ENCODE data around the gene PALLD. TPM values are rescaled to one million over a fixed set of nuclear protein-coding genes. Genes with fewer than 3 reads are reported as not detected.

Gene PALLD
- total and polyA plus RNA-seq, 2 of the 13 experiments (the other 11 are each of a cell fraction or from before 2014, with no cell fraction given) = 0.50 to 1.5 TPM

DNA sequence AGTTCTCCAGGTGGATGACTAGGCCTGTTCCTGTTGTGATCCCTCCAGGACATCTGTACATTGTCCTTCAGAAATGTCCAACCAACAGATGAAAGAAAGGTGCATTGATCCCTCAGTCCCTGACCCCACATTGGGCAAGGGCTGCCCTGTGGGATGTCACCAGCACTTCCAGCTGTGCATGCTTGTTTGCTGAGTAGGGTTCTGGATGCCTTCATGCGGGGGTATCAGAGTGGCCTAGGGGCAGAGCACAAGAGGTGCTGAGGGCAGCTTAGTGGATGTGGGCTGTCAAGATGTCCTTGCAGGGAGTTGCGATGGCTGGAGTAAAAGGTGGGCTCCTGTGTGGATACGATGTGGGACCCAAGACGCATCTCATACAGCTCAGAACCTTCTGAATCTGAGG, 112.5 kb downstream of the PALLD start (continued):
- no peak for TF ChIP-seq ZBED4 (CRISPR knock-in tag; IDR thresholded peaks at IDR 0.05; ENCODE audit: borderline replicate concordance)
- TF ChIP-seq, protein P1, sequence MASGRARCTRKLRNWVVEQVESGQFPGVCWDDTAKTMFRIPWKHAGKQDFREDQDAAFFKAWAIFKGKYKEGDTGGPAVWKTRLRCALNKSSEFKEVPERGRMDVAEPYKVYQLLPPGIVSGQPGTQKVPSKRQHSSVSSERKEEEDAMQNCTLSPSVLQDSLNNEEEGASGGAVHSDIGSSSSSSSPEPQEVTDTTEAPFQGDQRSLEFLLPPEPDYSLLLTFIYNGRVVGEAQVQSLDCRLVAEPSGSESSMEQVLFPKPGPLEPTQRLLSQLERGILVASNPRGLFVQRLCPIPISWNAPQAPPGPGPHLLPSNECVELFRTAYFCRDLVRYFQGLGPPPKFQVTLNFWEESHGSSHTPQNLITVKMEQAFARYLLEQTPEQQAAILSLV (CRISPR knock-in tag; IDR thresholded peaks at IDR 0.05; ENCODE audit: borderline replicate concordance) = no peak
- TF ChIP-seq NR3C1 (CRISPR knock-in tag; IDR thresholded peaks at IDR 0.05) = no peak
- no peak for TF ChIP-seq PAX8 (CRISPR knock-in tag; IDR thresholded peaks at IDR 0.05; ENCODE audit: borderline replicate concordance)
- no peak for TF ChIP-seq ZSCAN5A (CRISPR knock-in tag; IDR thresholded peaks at IDR 0.05; ENCODE audit: borderline replicate concordance)
- no peak for TF ChIP-seq ZNF256 (CRISPR knock-in tag; conservative IDR thresholded peaks at IDR 0.05)
